HL-60 (cell line): ENCODE measurements around the gene ATXN3L.

Experiments
- POLR2AphosphoS5 ChIP-seq: IDR thresholded peaks from 2 replicates; pipeline ENCODE4 v1.6.1; 2012; ENCODE audit warnings: low read depth
- TF ChIP-seq, protein P1 (sequence below): IDR thresholded peaks from one replicate; pipeline ENCODE4 v1.5.1; 2011; ENCODE audit warnings: low read length, control low read depth, inconsistent platforms; ENCODE audit not compliant: insufficient read depth

DNA sequence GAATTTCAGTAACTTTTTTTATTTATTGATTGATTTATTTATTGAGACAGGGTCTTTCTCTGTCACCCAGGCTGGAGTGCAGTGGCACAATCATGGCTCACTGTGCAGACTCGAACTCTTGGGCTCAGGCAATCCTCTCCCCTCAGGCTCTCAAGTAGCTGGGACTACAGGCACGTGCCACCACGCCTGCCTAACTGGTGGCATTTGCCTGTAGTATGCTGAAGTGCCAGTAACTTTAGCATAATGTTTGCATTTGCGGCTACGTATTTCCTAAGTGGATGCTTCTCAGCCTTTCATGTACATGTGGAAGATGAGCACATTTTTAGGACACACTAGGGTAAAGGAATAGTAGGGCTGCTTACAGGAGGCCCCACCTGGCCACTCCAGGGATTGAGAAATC is 45.3 kb upstream of the ATXN3L start:
- TF ChIP-seq, protein P1, sequence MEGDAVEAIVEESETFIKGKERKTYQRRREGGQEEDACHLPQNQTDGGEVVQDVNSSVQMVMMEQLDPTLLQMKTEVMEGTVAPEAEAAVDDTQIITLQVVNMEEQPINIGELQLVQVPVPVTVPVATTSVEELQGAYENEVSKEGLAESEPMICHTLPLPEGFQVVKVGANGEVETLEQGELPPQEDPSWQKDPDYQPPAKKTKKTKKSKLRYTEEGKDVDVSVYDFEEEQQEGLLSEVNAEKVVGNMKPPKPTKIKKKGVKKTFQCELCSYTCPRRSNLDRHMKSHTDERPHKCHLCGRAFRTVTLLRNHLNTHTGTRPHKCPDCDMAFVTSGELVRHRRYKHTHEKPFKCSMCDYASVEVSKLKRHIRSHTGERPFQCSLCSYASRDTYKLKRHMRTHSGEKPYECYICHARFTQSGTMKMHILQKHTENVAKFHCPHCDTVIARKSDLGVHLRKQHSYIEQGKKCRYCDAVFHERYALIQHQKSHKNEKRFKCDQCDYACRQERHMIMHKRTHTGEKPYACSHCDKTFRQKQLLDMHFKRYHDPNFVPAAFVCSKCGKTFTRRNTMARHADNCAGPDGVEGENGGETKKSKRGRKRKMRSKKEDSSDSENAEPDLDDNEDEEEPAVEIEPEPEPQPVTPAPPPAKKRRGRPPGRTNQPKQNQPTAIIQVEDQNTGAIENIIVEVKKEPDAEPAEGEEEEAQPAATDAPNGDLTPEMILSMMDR, result no peak
- no peak for TF ChIP-seq POLR2AphosphoS5
